GM23248 (cell line): ENCODE measurements around the gene BET1.

Experiments
- EZH2 ChIP-seq: fragments of 200-600 bp; sonication (generic); IDR thresholded peaks from 2 replicates; pipeline ENCODE4 v1.6.1; 2018; ENCODE audit warnings: antibody characterized with exemption, mild to moderate bottlenecking; ENCODE audit not compliant: insufficient read depth, poor library complexity, severe bottlenecking
- EZH2phosphoT487 ChIP-seq: fragments of 200-600 bp; sonication (generic); IDR thresholded peaks from 2 replicates; pipeline ENCODE4 v1.6.1; 2018; ENCODE audit warnings: antibody characterized with exemption, moderate library complexity, mild to moderate bottlenecking, low read depth; ENCODE audit not compliant: insufficient read depth

DNA sequence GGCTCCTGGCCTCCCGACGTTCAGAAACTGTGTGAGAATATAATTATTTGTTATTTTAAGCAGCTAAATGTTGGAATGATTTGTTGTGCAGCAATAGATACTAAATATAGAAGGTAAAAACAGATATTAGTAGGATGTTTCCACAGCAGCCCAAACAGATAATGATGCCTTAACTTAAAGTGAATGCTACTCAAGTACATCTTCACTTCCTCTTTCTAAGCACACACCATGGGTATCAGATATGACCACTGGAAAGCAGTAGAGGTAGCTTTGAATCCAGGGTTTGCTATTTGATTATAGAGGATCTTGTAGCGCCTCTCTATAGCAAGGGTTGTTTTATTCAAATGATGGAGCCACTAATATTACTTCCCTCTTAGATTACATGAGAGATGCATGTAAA lies 38.2 kb upstream of the BET1 start:
- TF ChIP-seq EZH2 (no peak), EZH2phosphoT487 (no peak)
